Fibroblast of mammary gland (primary cell): ENCODE results near the gene PRKCSH.

Source experiments
- DNase-seq: peaks from one replicate; pipeline ENCODE4 v3.0.0-alpha.2; 2010; ENCODE audit warnings: low read depth
- H3K4me3 ChIP-seq: 2 replicates; pipeline ENCODE4 v1.5.1; 2011; ENCODE audit warnings: low read depth, mild to moderate bottlenecking, low read length, moderate library complexity; ENCODE audit not compliant: control insufficient read depth
- CTCF ChIP-seq: conservative IDR thresholded peaks from 2 replicates; pipeline ENCODE4 v1.5.1; 2011; ENCODE audit warnings: low read depth, low read length, inconsistent platforms; ENCODE audit not compliant: control insufficient read depth, insufficient read depth

PRKCSH gene

GRCh38 chr19:11475861-11476260 lies 40.4 kb downstream of the PRKCSH start:
- DNase-seq, result no peak
- H3K4me3 ChIP-seq, result no peak overlapping the region
- no peak for TF ChIP-seq CTCF

- no peak for TF ChIP-seq CTCF
- DNase-seq, result no peak
- H3K4me3 ChIP-seq, result no peak overlapping the region
Observed at GRCh38 chr19:11478167-11479089, 43.0 kb downstream of the PRKCSH start.

DNA sequence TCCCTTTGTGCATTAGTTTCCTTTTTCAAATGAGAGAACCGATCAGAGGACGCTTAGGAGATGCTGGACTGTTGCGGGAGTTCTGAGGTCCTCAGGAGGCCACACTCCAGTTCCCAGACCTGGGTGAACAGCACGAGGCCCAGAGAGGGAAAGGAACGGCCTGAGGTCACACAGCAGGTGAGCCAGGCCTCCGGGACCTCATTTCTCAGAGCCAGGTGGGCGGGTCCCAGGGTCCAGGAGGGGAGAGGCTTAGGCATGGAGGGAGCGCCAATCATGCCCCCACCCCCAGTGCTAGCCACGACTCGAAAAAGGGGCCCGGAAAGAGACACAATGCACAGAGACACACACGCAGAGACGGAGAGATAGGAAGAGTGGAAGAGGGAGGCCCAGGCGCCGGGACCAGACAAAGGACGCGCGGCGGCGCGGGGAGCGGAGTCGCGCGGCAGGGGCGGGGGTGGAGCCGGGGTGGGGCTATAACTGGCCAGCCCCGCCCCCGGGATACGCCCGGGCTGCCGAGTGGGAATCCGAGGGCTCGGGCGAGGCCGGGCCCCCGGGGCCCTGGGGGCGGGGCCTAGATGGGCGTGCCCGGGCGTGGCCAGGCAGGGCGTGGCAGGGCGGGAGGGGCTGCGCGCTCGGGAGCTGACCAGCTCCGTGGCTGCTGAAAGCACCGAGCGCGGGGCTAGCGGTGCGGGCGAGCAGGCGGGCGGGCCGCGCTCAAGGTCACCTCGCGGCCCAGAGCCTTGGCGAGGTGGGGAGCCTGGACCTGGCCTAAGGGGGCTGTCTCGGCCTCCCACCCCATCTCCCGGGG lies 43.9 kb downstream of the PRKCSH start:
- TF ChIP-seq CTCF, result no peak
- peak; percentile 30 for DNase-seq
- no peak overlapping the region for H3K4me3 ChIP-seq

DNA sequence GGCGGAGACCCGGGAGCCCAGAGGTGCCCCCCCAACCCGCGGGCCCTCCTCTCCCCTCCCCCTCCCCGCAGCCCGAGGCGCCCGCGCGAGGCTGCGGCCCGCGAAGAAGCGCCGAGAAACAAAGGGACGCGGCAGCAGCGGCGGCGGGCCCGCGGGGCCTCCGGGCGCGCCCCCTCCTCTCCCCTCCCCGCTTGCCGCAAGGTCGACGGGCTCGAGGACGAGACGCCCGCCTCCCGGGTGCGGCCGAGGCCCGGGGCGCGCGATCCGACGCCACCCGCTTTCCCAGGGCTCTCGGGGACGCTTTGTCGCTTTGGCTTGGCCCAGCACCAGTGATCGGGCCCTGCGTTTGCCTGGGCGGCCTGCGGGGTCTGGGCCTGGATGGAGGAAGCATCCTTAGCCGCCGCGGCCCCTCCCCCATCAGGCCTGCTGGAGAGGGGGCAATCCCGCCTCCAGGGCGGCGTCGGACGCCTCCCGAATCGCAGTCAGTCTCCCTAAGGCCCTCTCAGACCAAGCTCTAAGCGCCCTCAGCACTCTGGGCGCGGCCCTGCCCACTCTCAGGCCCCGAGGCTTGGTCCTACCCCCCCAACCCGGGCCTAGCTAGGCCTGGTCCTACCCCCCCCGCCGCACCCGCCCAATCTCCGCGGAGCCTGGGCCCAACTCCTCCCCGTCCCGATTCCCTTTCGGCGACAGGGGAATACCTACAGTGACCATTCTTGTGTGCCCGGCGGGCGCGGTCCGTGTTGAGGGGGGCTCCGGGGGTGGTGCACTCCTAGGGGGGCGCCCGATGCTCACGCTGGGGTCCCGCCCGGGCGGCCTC lies 44.7 kb downstream of the PRKCSH start:
- no peak for DNase-seq
- no peak overlapping the region for H3K4me3 ChIP-seq
- no peak for TF ChIP-seq CTCF

DNA sequence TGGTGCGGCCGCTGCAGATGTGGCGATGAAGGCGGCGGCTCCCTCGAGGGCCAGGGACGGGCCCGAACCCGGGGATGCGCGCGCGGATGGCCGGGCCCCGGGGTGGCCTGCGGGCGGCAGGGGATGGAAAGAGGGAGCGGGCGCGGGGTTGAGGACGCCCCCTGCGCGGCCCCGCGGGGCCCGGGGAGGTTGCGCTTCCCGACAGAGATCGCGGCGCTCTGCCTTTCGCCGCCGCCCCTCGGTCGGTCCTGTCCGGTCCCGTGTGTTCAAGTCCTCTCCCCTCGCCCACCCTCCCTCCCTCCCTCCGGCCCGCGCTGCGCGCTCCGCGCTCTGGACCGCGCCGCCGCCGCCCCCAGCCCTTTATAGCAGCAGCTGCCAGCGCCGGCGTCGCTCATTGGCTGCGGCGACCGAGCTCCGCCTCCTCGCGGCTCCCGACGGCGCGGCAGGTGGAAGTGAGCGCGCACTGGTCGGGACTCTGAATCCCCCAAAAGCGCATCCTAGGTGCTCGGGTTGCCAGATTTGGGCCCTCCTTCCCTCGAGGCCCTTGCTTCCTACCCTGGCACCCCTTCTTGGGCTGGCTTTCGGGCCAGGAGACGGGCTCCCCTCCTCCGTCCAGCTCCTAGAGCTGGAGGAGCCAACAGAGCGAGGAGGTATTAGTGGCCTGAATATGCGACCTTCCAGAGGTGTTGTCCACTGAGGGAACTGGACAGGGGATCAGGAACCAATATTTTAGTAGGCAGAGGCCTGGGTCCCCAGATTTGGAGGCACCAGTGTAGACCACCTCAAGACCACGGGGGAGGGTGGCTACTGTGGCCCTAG lies 45.5 kb downstream of the PRKCSH start, which contains the start of gene ELAVL3:
Gene ELAVL3 (minus strand): TSS at position 332 of the 819 bp plus-strand sequence. CDS start 438 bp downstream, outside the sequence.
- H3K4me3 ChIP-seq, result no peak within 1 kb of the TSS
- no peak for DNase-seq
- TF ChIP-seq CTCF, result no peak
